GM19328 (cell line): ENCODE data around the gene DDX21.
"Not testable (repeated sequence)": the region's sequence is repeated elsewhere in the genome, so short reads cannot be mapped to it uniquely, and the experiment has no call there.

Experiments
- ATAC-seq: cut with Tn5 transposase; IDR thresholded peaks from one replicate; pipeline ENCODE4 v1.9.1; 2021; ENCODE audit warnings: mild to moderate bottlenecking, moderate library complexity; ENCODE audit not compliant: unreplicated experiment

The DDX21 gene

GRCh38 chr10:68955832-68956532, at the start of gene DDX21:
Gene DDX21 (plus strand): TSS chr10:68956170. CDS start chr10:68956226, 56 bp downstream.
- ATAC-seq = peak; percentile 88

DNA sequence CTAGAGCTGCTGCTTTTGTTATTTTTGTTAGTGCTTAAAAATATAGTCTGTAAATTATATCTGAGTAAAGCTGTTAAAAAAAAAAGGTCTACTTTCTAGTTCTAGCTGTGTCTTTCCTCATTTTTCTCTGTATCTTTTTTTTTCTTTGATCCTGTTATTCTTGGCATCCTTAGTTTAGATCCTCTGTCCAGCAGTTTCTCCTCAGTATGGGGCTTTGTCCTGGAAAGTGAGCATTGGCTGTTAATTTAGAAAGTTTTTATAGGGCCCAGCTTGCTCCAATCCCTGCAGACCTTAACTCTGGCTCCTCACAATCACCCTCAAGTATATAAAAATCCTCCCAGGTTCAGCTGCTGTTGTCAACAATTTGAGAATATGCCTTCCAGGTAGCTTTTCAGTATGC, 31.4 kb upstream of the DDX21 start:
- no peak for ATAC-seq

DNA sequence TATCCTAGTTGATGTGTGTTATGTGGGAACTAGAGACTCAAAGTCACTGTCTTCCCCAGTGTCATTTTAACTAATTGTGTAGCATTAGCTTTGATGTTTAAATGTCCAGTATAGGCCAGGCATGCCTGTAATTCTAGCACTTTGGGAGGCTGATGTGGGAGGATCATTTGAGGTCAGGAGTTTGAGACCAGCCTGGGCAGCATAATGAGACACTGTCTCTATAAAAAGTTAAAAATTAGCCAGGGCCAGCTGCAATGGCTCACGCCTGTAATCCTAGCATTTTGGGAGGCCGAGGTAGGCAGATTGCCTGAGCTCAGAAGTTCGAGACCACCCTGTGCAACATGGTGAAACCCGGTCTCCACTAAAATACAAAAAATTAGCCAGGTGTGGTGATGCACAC, 30.5 kb upstream of the DDX21 start:
- no peak for ATAC-seq

- ATAC-seq = not testable (repeated sequence)
These were observed 26.8 kb upstream of the DDX21 start for GRCh38 chr10:68929157-68929556.

DNA sequence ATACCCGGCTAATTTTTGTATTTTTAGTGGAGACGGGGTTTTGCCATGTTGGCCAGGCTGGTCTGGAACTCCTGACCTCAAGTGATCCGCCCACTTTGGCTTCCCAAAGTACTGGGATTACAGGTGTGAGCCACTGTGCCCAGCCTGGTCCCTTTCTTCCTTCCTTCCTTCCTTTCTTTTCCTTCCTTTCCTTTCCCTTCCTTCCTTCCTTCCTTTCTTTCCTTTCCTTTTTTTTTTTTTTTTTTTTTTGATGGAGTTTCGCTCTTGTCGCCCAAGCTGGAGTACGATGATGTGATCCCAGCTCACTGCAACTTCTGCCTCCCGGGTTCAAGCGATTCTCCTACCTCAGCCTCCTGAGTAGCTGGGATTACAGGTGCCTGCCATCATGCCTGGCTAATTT, 26.1 kb upstream of the DDX21 start:
- not testable (repeated sequence) for ATAC-seq

DNA sequence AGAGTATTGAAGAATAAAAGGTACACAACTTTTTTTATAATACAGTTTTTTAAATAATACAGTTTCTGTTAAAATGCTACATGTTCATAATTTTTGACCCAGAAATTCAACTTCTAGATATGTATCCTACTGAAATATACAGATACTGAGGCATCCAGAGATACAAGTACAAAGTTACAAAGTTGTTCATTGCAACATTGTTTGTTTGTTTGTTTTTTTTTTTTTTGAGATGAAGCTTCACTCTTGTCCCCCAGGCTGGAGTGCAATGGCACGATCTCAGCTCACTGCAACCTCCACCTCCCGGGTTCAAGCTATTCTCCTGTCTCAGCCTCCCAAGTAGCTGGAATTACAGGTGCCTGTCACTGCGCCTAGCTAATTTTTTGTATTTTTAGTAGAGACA, 23.1 kb upstream of the DDX21 start:
- not testable (repeated sequence) for ATAC-seq

DNA sequence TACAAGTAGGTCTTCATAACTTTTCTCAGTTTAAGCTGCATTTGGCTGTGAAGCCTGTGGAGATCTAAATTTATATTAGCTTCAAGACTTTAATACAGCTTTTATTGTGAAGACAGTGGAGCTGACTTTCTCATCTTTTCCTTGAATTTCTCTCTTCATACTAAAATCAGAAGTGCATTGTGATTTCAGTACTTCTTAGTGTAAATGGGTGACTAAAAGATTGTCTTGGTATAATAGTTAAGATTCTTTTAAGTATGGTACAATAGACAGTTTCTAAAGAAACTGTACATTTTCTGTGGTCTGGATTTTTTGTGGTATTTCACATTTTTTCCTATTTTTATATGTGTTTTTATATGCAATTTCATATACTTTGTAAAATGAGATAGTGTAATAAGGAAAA, 21.0 kb upstream of the DDX21 start:
- no peak for ATAC-seq

DNA sequence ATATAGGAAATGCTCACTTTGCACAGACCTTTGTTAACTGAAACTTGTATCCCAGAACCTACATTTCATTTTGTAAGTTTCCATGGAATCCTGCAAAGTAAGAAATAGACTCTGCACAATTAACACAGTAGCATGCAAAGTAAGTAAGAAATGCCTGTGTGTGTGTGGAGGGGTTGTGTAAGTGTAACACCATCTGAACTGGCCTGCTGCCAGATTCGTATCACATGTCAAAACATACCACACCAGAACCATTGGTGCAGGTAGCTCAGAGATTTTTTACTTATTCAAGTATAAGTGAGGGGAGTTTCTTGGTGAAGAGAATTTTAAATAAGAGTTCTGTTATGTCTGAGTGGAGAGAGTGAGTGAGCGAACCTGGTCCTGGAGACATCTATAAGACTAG, 17.9 kb upstream of the DDX21 start:
- ATAC-seq = no peak

GRCh38 chr10:68938884-68939283, 17.1 kb upstream of the DDX21 start:
- ATAC-seq = no peak

- ATAC-seq = not testable (repeated sequence)
These were observed 15.1 kb upstream of the DDX21 start for GRCh38 chr10:68940917-68941316.

GRCh38 chr10:68950598-68950997, 5.4 kb upstream of the DDX21 start:
- ATAC-seq = no peak

GRCh38 chr10:68954904-68955303, 1.1 kb upstream of the DDX21 start:
- ATAC-seq = no peak

- peak; percentile 44 for ATAC-seq
These were observed 577 bp upstream of the DDX21 start for GRCh38 chr10:68955355-68955831.

GRCh38 chr10:68957284-68957615, 1.3 kb downstream of the DDX21 start:
- ATAC-seq = no peak

- no peak for ATAC-seq
These were observed 1.7 kb downstream of the DDX21 start for GRCh38 chr10:68957654-68958053.

DNA sequence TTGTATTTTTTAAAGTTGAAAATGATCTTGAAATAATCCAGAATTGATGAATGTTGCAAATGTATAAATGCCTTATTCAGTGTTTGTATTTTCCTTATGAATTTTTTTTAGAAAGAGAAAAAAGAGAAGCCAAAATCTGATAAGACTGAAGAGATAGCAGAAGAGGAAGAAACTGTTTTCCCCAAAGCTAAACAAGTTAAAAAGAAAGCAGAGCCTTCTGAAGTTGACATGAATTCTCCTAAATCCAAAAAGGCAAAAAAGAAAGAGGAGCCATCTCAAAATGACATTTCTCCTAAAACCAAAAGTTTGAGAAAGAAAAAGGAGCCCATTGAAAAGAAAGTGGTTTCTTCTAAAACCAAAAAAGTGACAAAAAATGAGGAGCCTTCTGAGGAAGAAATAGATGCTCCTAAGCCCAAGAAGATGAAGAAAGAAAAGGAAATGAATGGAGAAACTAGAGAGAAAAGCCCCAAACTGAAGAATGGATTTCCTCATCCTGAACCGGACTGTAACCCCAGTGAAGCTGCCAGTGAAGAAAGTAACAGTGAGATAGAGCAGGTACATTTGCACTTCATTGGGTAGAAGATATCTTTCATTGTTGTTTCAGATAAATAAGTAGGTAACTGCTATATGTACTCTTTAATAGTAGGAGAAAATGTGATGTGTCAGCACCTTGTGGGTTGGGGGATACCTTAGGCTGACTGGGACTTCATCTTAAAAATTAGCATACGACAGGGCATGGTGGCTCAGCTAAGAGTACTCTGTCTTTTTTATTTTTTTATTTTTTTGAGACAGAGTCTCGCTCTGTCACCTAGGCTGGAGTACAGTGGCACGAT, 3.9 kb downstream of the DDX21 start:
- ATAC-seq = no peak

GRCh38 chr10:68963151-68963550, 7.2 kb downstream of the DDX21 start:
- no peak for ATAC-seq

DNA sequence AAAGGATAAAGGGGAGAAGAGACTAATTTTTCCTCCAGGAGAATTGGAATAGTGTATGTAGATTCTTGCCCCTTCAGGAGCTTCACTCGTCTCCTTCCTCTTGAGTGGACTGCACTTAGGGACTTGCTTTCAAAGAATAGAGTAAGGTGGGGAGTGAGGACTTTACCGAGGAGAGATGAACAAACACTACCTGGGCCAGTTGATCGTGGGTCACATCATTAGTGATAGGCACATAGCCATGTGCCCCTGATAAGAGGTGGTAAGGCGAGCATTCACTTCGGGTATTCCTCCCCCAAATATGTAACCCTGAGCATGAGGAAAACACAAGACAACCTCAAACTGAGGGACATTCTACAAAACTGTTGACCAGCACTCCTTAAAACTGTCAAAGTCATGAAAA, 18.0 kb downstream of the DDX21 start:
- ATAC-seq = no peak

GRCh38 chr10:68975936-68976473, 20.0 kb downstream of the DDX21 start:
- not testable (repeated sequence) for ATAC-seq

GRCh38 chr10:68979738-68980137, 23.8 kb downstream of the DDX21 start:
- not testable (repeated sequence) for ATAC-seq

GRCh38 chr10:68981074-68981473, 25.1 kb downstream of the DDX21 start:
- ATAC-seq = no peak

- no peak for ATAC-seq
These were observed 26.4 kb downstream of the DDX21 start for GRCh38 chr10:68982389-68982788.
